HepG2 (cell line): ENCODE results near the gene SLC13A3. TPM values are rescaled to one million over a fixed set of nuclear protein-coding genes. Genes with fewer than 3 reads are reported as not detected.

Experiments used
- ATAC-seq: fragments of 200-7000 bp; cut with Tn5 transposase; 3 replicates; pipeline ENCODE4 v1.9.1; 2020; ENCODE audit warnings: mild to moderate bottlenecking, moderate library complexity
- BruUV-seq: library from RNA; stranded (reverse); fragments of 400-500 nt; replicated peaks from 2 replicates; lab custom pipeline; 2021; lab: Mats Ljungman, UMichigan
- CTCF ChIA-PET: fragments of 300-600 bp; formaldehyde crosslinking; extraction: SDS; loops from one replicate; lab custom pipeline; 2021; ENCODE audit warnings: low total read pairs, inconsistent platforms, low intra/inter-chr PET ratio; lab: Yijun Ruan, JAX
- POLR2A ChIA-PET: fragments of 350-600 bp; sonication (Branson Sonifier 250); formaldehyde crosslinking; loops from one replicate; lab custom pipeline; 2020; ENCODE audit warnings: antibody characterized with exemption, inconsistent platforms; lab: Yijun Ruan, JAX
- DNase-seq: peaks from one replicate; pipeline ENCODE4 v3.0.0-alpha.2; 2015; ENCODE audit warnings: low spot score
- FAIRE-seq: peaks from 3 replicates; lab custom pipeline; 2011; peaks lifted over from hg19 to GRCh38; lab: Jason Lieb, UNC
- H2AFZ ChIP-seq: one replicate; pipeline ENCODE4 v1.6.1; 2011; ENCODE audit warnings: low read length, inconsistent platforms
- H3K27ac ChIP-seq: fragments of 300-600 bp; 3 replicates; pipeline ENCODE4 v1.8.0; 2011; ENCODE audit warnings: mixed run types, mild to moderate bottlenecking, mixed read lengths, low read length, inconsistent platforms; ENCODE audit not compliant: insufficient read depth; ENCODE audit errors: extremely low read length
- H3K27me3 ChIP-seq, 2 experiments: fragments of 200-600 bp in 1 of 2; 2 replicates in 1 of 2; 3 replicates in 1 of 2; pipeline versions ENCODE4 v1.6.0 to v1.8.0; 2011; ENCODE audit warnings: low read length in 2 of 2, mild to moderate bottlenecking in 2 of 2, moderate library complexity in 2 of 2, inconsistent platforms in 1 of 2; ENCODE audit not compliant: insufficient read depth in 2 of 2, control insufficient read depth in 1 of 2
- H3K36me3 ChIP-seq, 2 experiments: fragments of 200-600 bp in 1 of 2; replicated peaks in 1 of 2; 2 replicates in 1 of 2; 3 replicates in 1 of 2; pipeline versions ENCODE4 v1.5.1 to v1.8.0; 2011; ENCODE audit warnings: low read length in 2 of 2, inconsistent platforms in 1 of 2; ENCODE audit not compliant: insufficient read depth in 2 of 2, control insufficient read depth in 1 of 2
- H3K4me1 ChIP-seq: 2 replicates; pipeline ENCODE4 v1.5.1; 2012; ENCODE audit warnings: low read length, inconsistent platforms; ENCODE audit not compliant: insufficient read depth
- H3K4me2 ChIP-seq: 2 replicates; pipeline ENCODE4 v1.6.0; 2011; ENCODE audit warnings: low read depth, low read length, inconsistent platforms
- H3K4me3 ChIP-seq, 3 experiments: fragments of 200-600 bp in 1 of 3; sonication (generic), shearing (Covaris generic) in 1 of 3; replicated peaks in 1 of 3; 2 replicates each; pipeline ENCODE4 v1.5.1; 2011 to 2016; ENCODE audit warnings: low read length in 3 of 3, inconsistent platforms in 2 of 3, low read depth in 2 of 3, mild to moderate bottlenecking in 2 of 3, control low read depth in 1 of 3, mixed read lengths in 1 of 3; ENCODE audit not compliant: insufficient read depth in 1 of 3
- H3K79me2 ChIP-seq: one replicate; pipeline ENCODE4 v1.6.1; 2011; ENCODE audit warnings: low read length, inconsistent platforms; ENCODE audit not compliant: insufficient read depth
- H3K9ac ChIP-seq: 2 replicates; pipeline ENCODE4 v1.6.0; 2011; ENCODE audit warnings: mild to moderate bottlenecking, low read depth, low read length, inconsistent platforms; ENCODE audit not compliant: insufficient read depth
- H3K9me3 ChIP-seq: 2 replicates; pipeline ENCODE4 v1.5.1; 2012; ENCODE audit warnings: mild to moderate bottlenecking, low read length
- H4K20me1 ChIP-seq: 2 replicates; pipeline ENCODE4 v1.6.0; 2011; ENCODE audit warnings: inconsistent platforms, mild to moderate bottlenecking, low read length, moderate library complexity; ENCODE audit not compliant: insufficient read depth
- BRD4 ChIP-seq: sonication (generic); formaldehyde crosslinking; IDR thresholded peaks from 2 replicates; pipeline ENCODE4 v1.4.0; 2020; ENCODE audit warnings: missing genetic modification reagents
- GABPA ChIP-seq, 2 experiments: IDR thresholded peaks; 2 replicates each; pipeline ENCODE4 v1.6.1; 2011 to 2016; ENCODE audit warnings: low read depth in 2 of 2, low read length in 1 of 2, missing biosample characterization in 1 of 2, missing genetic modification characterization in 1 of 2
- GTF3A ChIP-seq: sonication (generic); formaldehyde crosslinking; conservative IDR thresholded peaks from 2 replicates; pipeline ENCODE4 v1.4.0; 2020; ENCODE audit warnings: mild to moderate bottlenecking, missing genetic modification reagents
- IKZF1 ChIP-seq: fragments of 450-650 bp; IDR thresholded peaks from 2 replicates; pipeline ENCODE4 v1.7.1; 2016
- MAF1 ChIP-seq: sonication (generic); formaldehyde crosslinking; IDR thresholded peaks from 2 replicates; pipeline ENCODE4 v1.5.0; 2020; ENCODE audit warnings: missing genetic modification reagents, borderline replicate concordance
- MNT ChIP-seq: fragments of 450-650 bp; IDR thresholded peaks from 2 replicates; pipeline ENCODE4 v1.6.1; 2016
- MYC ChIP-seq: sonication (generic); formaldehyde crosslinking; IDR thresholded peaks from 2 replicates; pipeline ENCODE4 v1.9.0; 2021; ENCODE audit warnings: missing genetic modification reagents, borderline replicate concordance
- NFIB ChIP-seq: sonication (generic); formaldehyde crosslinking; IDR thresholded peaks from 2 replicates; pipeline ENCODE4 v1.9.0; 2021; ENCODE audit warnings: missing genetic modification reagents, mild to moderate bottlenecking, borderline replicate concordance
- PAWR ChIP-seq: sonication (generic); formaldehyde crosslinking; IDR thresholded peaks from 2 replicates; pipeline ENCODE4 v1.4.0; 2020; ENCODE audit warnings: missing genetic modification reagents, mild to moderate bottlenecking, borderline replicate concordance
- PRDM15 ChIP-seq: sonication (generic); formaldehyde crosslinking; IDR thresholded peaks from 2 replicates; pipeline ENCODE4 v1.4.0; 2020; ENCODE audit warnings: missing genetic modification reagents
- SATB2 ChIP-seq: sonication (generic); formaldehyde crosslinking; IDR thresholded peaks from 2 replicates; pipeline ENCODE4 v1.5.0; 2020; ENCODE audit warnings: missing genetic modification reagents
- ZNF572 ChIP-seq: sonication (generic); formaldehyde crosslinking; IDR thresholded peaks from 2 replicates; pipeline ENCODE4 v1.5.1; 2020; ENCODE audit warnings: mild to moderate bottlenecking, missing genetic modification reagents
- ZNF616 ChIP-seq: sonication (generic); formaldehyde crosslinking; IDR thresholded peaks from 2 replicates; pipeline ENCODE4 v1.5.0; 2020; ENCODE audit warnings: low read depth, mild to moderate bottlenecking, missing genetic modification reagents
- ZNF773 ChIP-seq: sonication (generic); formaldehyde crosslinking; IDR thresholded peaks from 2 replicates; pipeline ENCODE4 v1.4.0; 2020; ENCODE audit warnings: missing genetic modification reagents, borderline replicate concordance
- ZNF878 ChIP-seq: sonication (generic); formaldehyde crosslinking; IDR thresholded peaks from 2 replicates; pipeline ENCODE4 v1.8.1; 2023; ENCODE audit warnings: mild to moderate bottlenecking, missing genetic modification reagents, moderate library complexity
- WGBS: methylation state at CpG from one replicate; pipeline ENCODE4 v1.1.6; 2017; ENCODE audit warnings: low lambda C conversion rate; 5-methylcytosine and 5-hydroxymethylcytosine counted together
- in situ Hi-C: cut with HindIII; loops from 2 replicates; pipeline ENCODE4 v1.10.0; 2017; ENCODE audit warnings: low pct_unique_long_range_greater_than_20kb; ENCODE audit not compliant: extremely low pct_ligation_motif_present
- intact Hi-C: fragments of 100-400 bp; cut with micrococcal nuclease; formaldehyde crosslinking; loops from one replicate; pipeline ENCODE4 v1.10.0; 2022; ENCODE audit not compliant: unreplicated experiment
- polyA plus RNA-seq, 8 experiments: library from polyadenylated mRNA; depleted of rRNA in 3 of 8; stranded (reverse) in 7 of 8; unstranded in 1 of 8; fragments of >200 nt; fragmentation: Illumina TruSeq in 4 of 8; extraction: Trizol in 4 of 8; gene quantifications; 2 replicates each; pipeline versions ENCODE4 v1.2.1 to v1.2.3, GENCODE V29; 2011 to 2016; ENCODE audit warnings: low read depth in 4 of 8, missing spikeins in 1 of 8, mixed read lengths in 1 of 8; ENCODE audit not compliant: insufficient read depth in 1 of 8
- total RNA-seq, 5 experiments: library from RNA; depleted of rRNA; stranded (reverse); fragments of >200 nt; fragmentation: Illumina TruSeq; extraction: Trizol; gene quantifications; 2 replicates each; pipeline ENCODE4 v1.2.3, GENCODE V29; 2016; ENCODE audit warnings: low read depth in 1 of 5
- TF ChIP-seq, protein P1 (sequence below): IDR thresholded peaks from 2 replicates; pipeline ENCODE4 v1.6.1; 2012; ENCODE audit warnings: low read length, improper control_type of control experiment
- TF ChIP-seq, protein P2 (sequence below): sonication (generic); formaldehyde crosslinking; IDR thresholded peaks from 2 replicates; pipeline ENCODE4 v1.8.1; 2023; ENCODE audit warnings: missing genetic modification reagents, mild to moderate bottlenecking, borderline replicate concordance

SLC13A3 gene
- total and polyA plus RNA-seq, 2 of the 13 experiments (the other 11 are each of a cell fraction or from before 2014, with no cell fraction given): 66.5 to 76.0 TPM

DNA sequence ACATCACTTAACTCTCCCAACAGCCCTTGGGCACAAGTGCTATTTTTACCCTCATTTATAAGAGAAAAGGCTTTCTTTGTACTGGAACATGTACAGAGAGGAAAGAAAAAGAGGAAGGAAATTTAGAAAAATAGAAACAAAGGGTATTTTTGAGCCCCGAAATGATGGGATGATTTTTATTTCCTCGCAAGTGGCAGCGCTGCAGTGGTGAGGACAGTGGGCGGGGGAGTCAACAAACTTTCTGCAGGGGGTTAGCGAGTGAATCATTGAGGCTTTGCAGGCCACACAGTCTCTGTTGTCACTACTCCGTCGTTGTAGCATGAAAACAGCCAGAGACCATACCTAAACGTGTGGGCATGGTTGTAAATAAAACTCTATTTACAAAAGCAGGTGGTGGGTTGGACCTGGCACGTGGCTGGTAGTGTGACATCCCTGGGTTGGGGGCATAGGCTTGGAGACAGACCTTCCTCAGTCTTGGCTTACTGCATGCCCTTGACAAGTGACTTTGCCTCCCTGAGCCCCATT lies 75.3 kb downstream of the SLC13A3 start:
- Histone ChIP-seq H3K36me3 (peaks cover 18 to 26% of the 10 kb centered on the region in 2 experiments), H2AFZ (no peak overlapping the region), H3K9me3 (no peaks in the 10 kb centered on the region), H3K4me2 (no peak overlapping the region), H3K79me2 (no peaks in the 10 kb centered on the region), H3K4me1 (peaks cover 9% of the 10 kb centered on the region; the same call in 1 of the 2 replicates), H4K20me1 (no peaks in the 10 kb centered on the region), H3K27me3 (no peaks in the 10 kb centered on the region), H3K9ac (no peak overlapping the region), H3K4me3 (no peak overlapping the region), H3K27ac (no peak overlapping the region)
- ATAC-seq (no peak), FAIRE-seq (no peak), DNase-seq (no peak)
- BruUV-seq: no TSS peak
- in situ Hi-C loops (no loop called here), intact Hi-C loops (no loop called here)
- ChIA-PET POLR2A (no interaction called here), CTCF (no interaction called here)
- WGBS: 86% methylated on average over 9 of the region's 9 CpGs
- TF ChIP-seq ZNF773 (CRISPR knock-in tag) (no peak), GABPA (IDR thresholded peaks at IDR 0.05; ENCODE audit: low read depth, low read length) (0 out of 2 replicates have a peak, but pooled peaks have one; percentile 7), GABPA (CRISPR knock-in tag; IDR thresholded peaks at IDR 0.05; ENCODE audit: low read depth) (no peak), NFIB (CRISPR knock-in tag) (no peak), MNT (peak; percentile 90), ZNF878 (CRISPR knock-in tag) (no peak), GTF3A (no peak), PAWR (CRISPR knock-in tag) (no peak), ZNF616 (CRISPR knock-in tag) (no peak), MYC (CRISPR knock-in tag) (0 out of 2 replicates have a peak, but pooled peaks have one; percentile 19), BRD4 (CRISPR knock-in tag) (no peak), ZNF572 (no peak), IKZF1 (no peak), SATB2 (CRISPR knock-in tag) (no peak), PRDM15 (CRISPR knock-in tag) (no peak), MAF1 (CRISPR knock-in tag) (no peak)
- TF ChIP-seq, protein P1, sequence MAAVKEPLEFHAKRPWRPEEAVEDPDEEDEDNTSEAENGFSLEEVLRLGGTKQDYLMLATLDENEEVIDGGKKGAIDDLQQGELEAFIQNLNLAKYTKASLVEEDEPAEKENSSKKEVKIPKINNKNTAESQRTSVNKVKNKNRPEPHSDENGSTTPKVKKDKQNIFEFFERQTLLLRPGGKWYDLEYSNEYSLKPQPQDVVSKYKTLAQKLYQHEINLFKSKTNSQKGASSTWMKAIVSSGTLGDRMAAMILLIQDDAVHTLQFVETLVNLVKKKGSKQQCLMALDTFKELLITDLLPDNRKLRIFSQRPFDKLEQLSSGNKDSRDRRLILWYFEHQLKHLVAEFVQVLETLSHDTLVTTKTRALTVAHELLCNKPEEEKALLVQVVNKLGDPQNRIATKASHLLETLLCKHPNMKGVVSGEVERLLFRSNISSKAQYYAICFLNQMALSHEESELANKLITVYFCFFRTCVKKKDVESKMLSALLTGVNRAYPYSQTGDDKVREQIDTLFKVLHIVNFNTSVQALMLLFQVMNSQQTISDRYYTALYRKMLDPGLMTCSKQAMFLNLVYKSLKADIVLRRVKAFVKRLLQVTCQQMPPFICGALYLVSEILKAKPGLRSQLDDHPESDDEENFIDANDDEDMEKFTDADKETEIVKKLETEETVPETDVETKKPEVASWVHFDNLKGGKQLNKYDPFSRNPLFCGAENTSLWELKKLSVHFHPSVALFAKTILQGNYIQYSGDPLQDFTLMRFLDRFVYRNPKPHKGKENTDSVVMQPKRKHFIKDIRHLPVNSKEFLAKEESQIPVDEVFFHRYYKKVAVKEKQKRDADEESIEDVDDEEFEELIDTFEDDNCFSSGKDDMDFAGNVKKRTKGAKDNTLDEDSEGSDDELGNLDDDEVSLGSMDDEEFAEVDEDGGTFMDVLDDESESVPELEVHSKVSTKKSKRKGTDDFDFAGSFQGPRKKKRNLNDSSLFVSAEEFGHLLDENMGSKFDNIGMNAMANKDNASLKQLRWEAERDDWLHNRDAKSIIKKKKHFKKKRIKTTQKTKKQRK: no peak
- TF ChIP-seq, protein P2, sequence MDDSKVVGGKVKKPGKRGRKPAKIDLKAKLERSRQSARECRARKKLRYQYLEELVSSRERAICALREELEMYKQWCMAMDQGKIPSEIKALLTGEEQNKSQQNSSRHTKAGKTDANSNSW: no peak
